Suprapubic skin (tissue), 3 donors: Measurements from ENCODE around the gene ANKRD18A.

Source experiments
- POLR2AphosphoS5 ChIP-seq, 3 donors: sonication (generic); formaldehyde crosslinking; IDR thresholded peaks; one replicate each; pipeline ENCODE4 v1.6.1; 2017; ENCODE audit warnings: antibody characterized with exemption in 3 of 3
- TF ChIP-seq, protein P1 (sequence below), 2 donors: fragments of 200-600 bp in 1 of 2; fragments of 450-650 bp in 1 of 2; sonication (generic) in 1 of 2; IDR thresholded peaks; one replicate each; pipeline ENCODE4 v1.5.1; 2016 to 2019; ENCODE audit warnings: antibody characterized with exemption in 2 of 2, mild to moderate bottlenecking in 1 of 2, moderate library complexity in 1 of 2

DNA sequence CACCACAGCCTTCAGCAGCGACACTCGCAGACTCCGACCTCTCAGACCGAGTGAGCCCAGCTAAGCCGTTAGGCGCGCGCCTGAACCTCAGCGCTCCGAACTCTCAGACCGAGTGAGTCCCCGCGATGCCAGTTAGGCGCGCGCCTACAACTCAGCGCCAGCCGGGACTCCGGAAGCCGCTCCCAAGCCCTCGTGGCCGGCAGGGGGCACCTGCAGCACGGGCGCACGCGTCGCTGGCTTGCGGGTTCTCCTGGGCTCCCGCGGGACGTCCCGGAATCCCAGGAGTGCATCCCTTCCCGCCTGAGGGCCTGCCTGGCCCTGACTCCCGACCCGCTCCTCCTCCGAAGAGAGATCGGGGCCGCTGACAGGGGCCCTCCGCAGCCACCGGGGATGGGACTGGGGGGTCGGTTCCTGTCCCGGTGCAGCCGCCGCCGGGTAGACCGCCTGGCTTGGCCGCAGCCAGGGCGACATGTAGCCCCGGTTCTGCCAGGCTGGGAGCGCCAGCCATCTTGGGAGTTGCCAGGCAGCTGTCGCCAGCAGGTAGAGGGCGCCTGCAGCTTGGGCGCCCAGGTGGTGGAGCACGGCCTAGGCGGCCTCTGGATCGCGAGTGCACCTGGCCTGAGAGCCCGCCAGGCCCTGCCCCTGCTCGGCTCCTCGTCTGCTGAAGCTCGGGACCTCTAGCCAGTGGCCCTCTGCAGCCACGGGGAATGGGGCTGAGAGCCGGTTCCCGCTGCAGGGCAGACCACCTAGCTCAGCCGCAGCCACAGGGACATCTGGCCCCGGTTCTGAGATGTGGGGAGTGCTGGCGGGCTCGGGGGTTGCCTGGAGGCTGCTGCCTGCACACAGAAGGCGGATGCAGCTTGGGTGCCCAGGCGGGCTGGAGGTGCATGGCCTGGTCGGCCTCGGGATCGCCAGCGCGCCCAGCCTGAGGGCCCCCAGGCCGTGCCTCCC lies at the start of gene ANKRD18A:
- TF ChIP-seq POLR2AphosphoS5 (IDR thresholded peaks at IDR 0.05), result no peak
- TF ChIP-seq, protein P1, sequence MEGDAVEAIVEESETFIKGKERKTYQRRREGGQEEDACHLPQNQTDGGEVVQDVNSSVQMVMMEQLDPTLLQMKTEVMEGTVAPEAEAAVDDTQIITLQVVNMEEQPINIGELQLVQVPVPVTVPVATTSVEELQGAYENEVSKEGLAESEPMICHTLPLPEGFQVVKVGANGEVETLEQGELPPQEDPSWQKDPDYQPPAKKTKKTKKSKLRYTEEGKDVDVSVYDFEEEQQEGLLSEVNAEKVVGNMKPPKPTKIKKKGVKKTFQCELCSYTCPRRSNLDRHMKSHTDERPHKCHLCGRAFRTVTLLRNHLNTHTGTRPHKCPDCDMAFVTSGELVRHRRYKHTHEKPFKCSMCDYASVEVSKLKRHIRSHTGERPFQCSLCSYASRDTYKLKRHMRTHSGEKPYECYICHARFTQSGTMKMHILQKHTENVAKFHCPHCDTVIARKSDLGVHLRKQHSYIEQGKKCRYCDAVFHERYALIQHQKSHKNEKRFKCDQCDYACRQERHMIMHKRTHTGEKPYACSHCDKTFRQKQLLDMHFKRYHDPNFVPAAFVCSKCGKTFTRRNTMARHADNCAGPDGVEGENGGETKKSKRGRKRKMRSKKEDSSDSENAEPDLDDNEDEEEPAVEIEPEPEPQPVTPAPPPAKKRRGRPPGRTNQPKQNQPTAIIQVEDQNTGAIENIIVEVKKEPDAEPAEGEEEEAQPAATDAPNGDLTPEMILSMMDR (IDR thresholded peaks at IDR 0.05), result peak in 1 of 2 donors; percentile 56
